HCT116 (cell line): ENCODE measurements around the gene SBF1. TPM values are rescaled to one million over a fixed set of nuclear protein-coding genes. Genes with fewer than 3 reads are reported as not detected.

Experiments
- ATAC-seq: fragments of 200-7000 bp; cut with Tn5 transposase; 2 replicates; pipeline ENCODE4 v1.9.1; 2020; ENCODE audit warnings: mild to moderate bottlenecking, moderate library complexity
- BruUV-seq: library from RNA; stranded (reverse); fragments of 400-500 nt; replicated peaks from 2 replicates; lab custom pipeline; 2021; lab: Mats Ljungman, UMichigan
- CTCF ChIA-PET: fragments of 300-600 bp; sonication (Branson Sonifier 250); formaldehyde crosslinking; loops from one replicate; lab custom pipeline; 2021; ENCODE audit warnings: antibody characterized with exemption; lab: Charles Lee
- POLR2A ChIA-PET: fragments of 300-600, 350-600 bp; sonication (Branson Sonifier 250); formaldehyde crosslinking; loops from one replicate; lab custom pipeline; 2021; ENCODE audit warnings: antibody characterized with exemption; lab: Charles Lee
- RAD21 ChIA-PET, 2 experiments: fragments of 300-600 bp; sonication (Branson Sonifier 250); formaldehyde crosslinking; loops; one replicate each; lab custom pipeline; 2023; ENCODE audit warnings: low total read pairs in 2 of 2; ENCODE audit not compliant: uncharacterized antibody in 2 of 2, unreplicated experiment in 2 of 2, low non-redundant PET in 1 of 2; lab: Charles Lee
- DNase-seq: peaks from one replicate; pipeline ENCODE4 v3.0.0-alpha.2; 2010; ENCODE audit warnings: low read depth, low spot score
- H2AFZ ChIP-seq: fragments of 200-600 bp; shearing (Covaris generic), sonication (generic); 2 replicates; pipeline ENCODE4 v1.6.1; 2017; ENCODE audit warnings: low read depth, mixed run types, mixed read lengths, antibody characterized with exemption, low read length; ENCODE audit not compliant: poor library complexity, severe bottlenecking
- H3K27ac ChIP-seq: 2 replicates; pipeline ENCODE4 v1.5.1; 2012; ENCODE audit warnings: low read depth, low read length
- H3K27me3 ChIP-seq: fragments of 200-600 bp; sonication (generic); 2 replicates; pipeline ENCODE4 v1.6.1; 2016; ENCODE audit warnings: mixed run types, low read length, mixed read lengths; ENCODE audit not compliant: insufficient read depth
- H3K36me3 ChIP-seq, 2 experiments: fragments of 200-500 bp in 1 of 2; fragments of 200-600 bp in 1 of 2; sonication (Bioruptor generic) in 1 of 2; sonication (generic) in 1 of 2; 2 replicates each; pipeline versions ENCODE4 v1.5.1 to v1.6.1; 2014 to 2016; ENCODE audit warnings: low read length in 2 of 2, inconsistent platforms in 1 of 2, mixed read lengths in 1 of 2, mixed run types in 1 of 2; ENCODE audit not compliant: insufficient read depth in 2 of 2, control insufficient read depth in 1 of 2
- H3K4me1 ChIP-seq, 2 experiments: fragments of 200-600 bp in 1 of 2; sonication (generic) in 1 of 2; 2 replicates each; pipeline versions ENCODE4 v1.5.1 to v1.6.1; 2012 to 2017; ENCODE audit warnings: low read length in 2 of 2, inconsistent platforms in 1 of 2, mild to moderate bottlenecking in 1 of 2, mixed read lengths in 1 of 2, mixed run types in 1 of 2, moderate library complexity in 1 of 2; ENCODE audit not compliant: insufficient read depth in 2 of 2, control insufficient read depth in 1 of 2
- H3K4me2 ChIP-seq: fragments of 200-600 bp; sonication (generic); 2 replicates; pipeline ENCODE4 v1.6.1; 2017; ENCODE audit warnings: mixed run types, low read length, mixed read lengths
- H3K4me3 ChIP-seq, 2 experiments: fragments of 200-600 bp in 1 of 2; sonication (generic) in 1 of 2; replicated peaks in 1 of 2; 2 replicates each; pipeline ENCODE4 v1.5.1; 2011 to 2016; ENCODE audit warnings: low read length in 2 of 2, control low read depth in 1 of 2, low read depth in 1 of 2, mild to moderate bottlenecking in 1 of 2, mixed read lengths in 1 of 2, mixed run types in 1 of 2
- H3K79me2 ChIP-seq: fragments of 200-600 bp; sonication (generic); 2 replicates; pipeline ENCODE4 v1.6.1; 2017; ENCODE audit warnings: mild to moderate bottlenecking, mixed run types, low read length, moderate library complexity, mixed read lengths; ENCODE audit not compliant: insufficient read depth
- H3K9ac ChIP-seq: fragments of 200-600 bp; sonication (generic); 2 replicates; pipeline ENCODE4 v1.6.1; 2016; ENCODE audit warnings: low read length, mixed read lengths
- H3K9me2 ChIP-seq: fragments of 200-600 bp; sonication (generic), shearing (Covaris generic); 2 replicates; pipeline ENCODE4 v1.6.1; 2017; ENCODE audit warnings: mixed run types, mild to moderate bottlenecking, moderate library complexity; ENCODE audit not compliant: insufficient read depth
- H3K9me3 ChIP-seq, 2 experiments: fragments of 200-500 bp in 1 of 2; fragments of 200-600 bp in 1 of 2; sonication (Bioruptor generic) in 1 of 2; sonication (generic) in 1 of 2; 2 replicates each; pipeline ENCODE4 v1.6.1; 2014 to 2017; ENCODE audit warnings: low read length in 2 of 2, mixed read lengths in 2 of 2, inconsistent platforms in 1 of 2, low read depth in 1 of 2, mild to moderate bottlenecking in 1 of 2, mixed run types in 1 of 2, moderate library complexity in 1 of 2; ENCODE audit not compliant: control insufficient read depth in 1 of 2, insufficient read depth in 1 of 2
- H4K20me1 ChIP-seq: fragments of 200-600 bp; sonication (generic), shearing (Covaris generic); 2 replicates; pipeline ENCODE4 v1.6.1; 2017; ENCODE audit warnings: mixed run types, mild to moderate bottlenecking, moderate library complexity; ENCODE audit not compliant: insufficient read depth
- CEBPB ChIP-seq: IDR thresholded peaks from 2 replicates; pipeline ENCODE4 v1.6.1; 2012; ENCODE audit warnings: low read depth
- EZH2phosphoT487 ChIP-seq: fragments of 200-600 bp; IDR thresholded peaks from 2 replicates; pipeline ENCODE4 v1.6.1; 2018; ENCODE audit warnings: antibody characterized with exemption, borderline replicate concordance
- JUND ChIP-seq: IDR thresholded peaks from 2 replicates; pipeline ENCODE4 v1.6.1; 2012
- REST ChIP-seq: IDR thresholded peaks from 2 replicates; pipeline ENCODE4 v1.6.1; 2012; ENCODE audit warnings: low read depth
- TCF7L2 ChIP-seq: IDR thresholded peaks from 2 replicates; pipeline ENCODE4 v1.7.0; 2011; ENCODE audit warnings: borderline replicate concordance, inconsistent platforms; ENCODE audit not compliant: insufficient read depth, insufficient read length; ENCODE audit errors: extremely low read depth
- ZBTB33 ChIP-seq: IDR thresholded peaks from 2 replicates; pipeline ENCODE4 v1.6.1; 2011; ENCODE audit warnings: mild to moderate bottlenecking, low read length, moderate library complexity; ENCODE audit not compliant: insufficient replicate concordance; ENCODE audit errors: extremely low read depth
- intact Hi-C: fragments of 100-400 bp; cut with micrococcal nuclease; formaldehyde crosslinking; loops from 2 replicates; pipeline ENCODE4 v1.10.0; 2022
- total RNA-seq: library from RNA; stranded (reverse); gene quantifications from one replicate; pipeline ENCODE4 v1.2.1, GENCODE V29; 2021; ENCODE audit not compliant: unreplicated experiment

Gene SBF1
- total RNA-seq, 1 experiment from 2014 or later: 91.1 TPM

GRCh38 chr22:50422961-50423815, 51.6 kb downstream of the SBF1 start:
- Histone ChIP-seq H3K9me3 (no peaks in the 10 kb centered on the region), H3K36me3 (peaks cover 28 to 36% of the 10 kb centered on the region in 2 experiments), H3K79me2 (no peaks in the 10 kb centered on the region), H3K27ac (no peak overlapping the region), H4K20me1 (no peaks in the 10 kb centered on the region), H3K27me3 (no peaks in the 10 kb centered on the region), H2AFZ (no peak overlapping the region), H3K4me3 (no peak overlapping the region), H3K4me2 (no peak overlapping the region), H3K4me1 (no peaks in the 10 kb centered on the region), H3K9me2 (no peaks in the 10 kb centered on the region), H3K9ac (no peak overlapping the region)
- TF ChIP-seq ZBTB33 (no peak), REST (no peak), CEBPB (no peak), JUND (no peak), TCF7L2 (no peak), EZH2phosphoT487 (no peak)
- ChIA-PET RAD21 (no interaction called here), CTCF (no interaction called here), POLR2A (no interaction called here)
- intact Hi-C loops: no loop called here
- ATAC-seq (no peak), DNase-seq (no peak)
- BruUV-seq: no TSS peak
